ENCODE results near the gene TRIP10.

GRCh38 chr19:6739390-6739882 is at the start of gene TRIP10:
- no peak for TF ChIP-seq GATA2 (IDR thresholded peaks at IDR 0.05; ENCODE audit: low read depth, low read length)
- TF ChIP-seq GATA3 (IDR thresholded peaks at IDR 0.05; ENCODE audit: low read depth, low read length): no peak
